Psoas muscle (tissue), 8 donors: ENCODE data around the gene NFATC1. TPM values are rescaled to one million over a fixed set of nuclear protein-coding genes. Genes with fewer than 3 reads are reported as not detected.

ENCODE experiments used
- ATAC-seq, 4 donors: fragments of 200-7000 bp; cut with Tn5 transposase; one replicate each; pipeline ENCODE4 v1.9.1; 2020; ENCODE audit warnings: moderate library complexity in 3 of 4, mild to moderate bottlenecking in 2 of 4
- DNase-seq, 2 donors: peaks; one replicate each; pipeline ENCODE4 v3.0.0-alpha.2; 2020
- H3K27ac ChIP-seq: fragments of 200-600 bp; one replicate; pipeline ENCODE4 v1.8.0; 2022
- H3K27me3 ChIP-seq, 3 donors: fragments of 200-600 bp in 1 of 3; one replicate each; pipeline versions ENCODE4 v1.6.1 to v1.8.0; 2013 to 2022; ENCODE audit warnings: low read length in 2 of 3, mild to moderate bottlenecking in 2 of 3, moderate library complexity in 1 of 3; ENCODE audit not compliant: insufficient read depth in 3 of 3
- H3K36me3 ChIP-seq, 2 donors: fragments of 200-600 bp in 1 of 2; one replicate each; pipeline versions ENCODE4 v1.6.1 to v1.8.0; 2013 to 2022; ENCODE audit warnings: low read depth in 1 of 2, mild to moderate bottlenecking in 1 of 2, moderate library complexity in 1 of 2; ENCODE audit not compliant: insufficient read depth in 1 of 2
- H3K4me1 ChIP-seq: fragments of 200-600 bp; one replicate; pipeline ENCODE4 v1.8.0; 2022
- H3K4me3 ChIP-seq: fragments of 200-600 bp; one replicate; pipeline ENCODE4 v1.8.0; 2022; ENCODE audit warnings: mild to moderate bottlenecking
- H3K9me3 ChIP-seq: fragments of 200-600 bp; one replicate; pipeline ENCODE4 v1.8.0; 2022
- WGBS, 3 donors: extraction: QIAGEN DNeasy Blood & Tissue Kit; methylation state at CpG; one replicate each; pipeline versions ENCODE4 v1.1.6 to v1.1.7; 2013; 5-methylcytosine and 5-hydroxymethylcytosine counted together
- intact Hi-C, 2 donors: fragments of 100-400 bp; cut with DNase I; formaldehyde crosslinking; loops; one replicate each; pipeline versions ENCODE4 v1.11.0 to v1.14.2; 2022
- polyA plus RNA-seq, 3 donors: library from polyadenylated mRNA; stranded (reverse); fragments of 200-250 nt; gene quantifications; one replicate each; pipeline ENCODE4 v1.2.3, GENCODE V29; 2013
- total RNA-seq, 4 donors: library from RNA; stranded (reverse); fragmentation: NEBNext Ultra II Directional in 2 of 4; extraction: Animal tissue kit (Norgen Biotek cat#: 25700) in 2 of 4; gene quantifications; one replicate each; pipeline versions ENCODE4 v1.2.1 to v1.2.4, GENCODE V29; 2021 to 2023
- TF ChIP-seq, protein P1 (sequence below): fragments of 200-600 bp; IDR thresholded peaks from one replicate; pipeline ENCODE4 v1.8.0; 2022; ENCODE audit warnings: antibody characterized with exemption
- donor health status: healthy with polysubstance abuse.
- donor health status: DM: no; HTN: no; CAD: no; lungs with moderate emphysema.
- donor health status: Bipolar disorder and iron deficiency.
- donor health status: healthy.
- donor health status: DM: yes; HTN: yes; CAD: no.
- donor health status: DM: no; HTN: no; CAD: no.
- donor health status: DM: no; HTN: no; CAD: no.
- donor health status: DM: yes; HTN: yes; CAD: no.

NFATC1 gene
- total and polyA plus RNA-seq, 7 donors, result 3.0 to 28.7 (median 21.0) TPM

DNA sequence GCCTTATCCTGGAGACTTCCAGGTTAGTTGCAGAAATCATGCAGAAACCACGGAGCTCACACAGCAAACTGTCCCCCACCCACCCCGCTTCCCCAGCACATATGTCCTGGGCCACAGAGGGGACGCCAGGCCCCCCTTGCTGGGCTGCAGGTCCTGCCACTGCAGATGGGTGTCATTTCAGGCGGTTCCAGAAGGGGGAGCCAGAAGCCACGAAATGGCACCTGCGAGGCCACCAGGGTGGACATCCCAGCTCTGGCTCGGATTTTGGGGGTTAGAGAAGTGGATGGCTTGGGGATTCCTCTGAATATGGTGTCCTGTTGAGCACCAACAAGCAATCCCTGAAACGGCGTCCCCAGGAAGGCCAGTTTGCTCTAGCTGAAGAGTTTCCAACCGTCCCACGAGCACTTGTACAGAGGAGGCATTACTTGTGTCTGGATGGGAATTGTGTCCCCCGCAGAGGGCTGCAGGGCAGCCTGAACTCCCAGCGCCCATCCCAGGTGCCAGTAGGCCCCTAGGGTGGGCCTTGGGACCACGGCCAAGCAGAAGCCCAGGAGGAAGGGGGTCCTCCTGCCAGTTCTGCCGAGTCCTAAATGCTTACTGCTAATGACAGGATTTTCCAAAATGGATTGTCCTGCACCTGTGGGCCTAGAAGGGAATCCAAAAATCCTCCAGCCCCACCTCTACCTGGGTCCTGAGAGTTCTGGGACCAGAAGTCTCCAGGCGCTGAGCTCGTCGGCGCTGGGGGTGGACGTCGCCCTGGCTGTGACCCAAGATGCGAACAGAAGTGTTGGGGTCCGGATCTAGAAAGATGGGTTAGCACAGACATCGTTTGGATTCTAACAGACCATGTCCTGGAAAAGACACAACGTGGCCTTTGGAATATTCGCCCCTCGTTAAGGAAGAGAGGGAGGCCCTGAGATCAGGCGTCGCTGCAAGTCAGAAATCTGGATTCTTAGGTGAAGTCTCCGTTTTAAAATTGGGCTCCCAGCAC lies 14.6 kb upstream of the NFATC1 start:
- intact Hi-C loops, result loop anchor here (1.0 to 10.0 kb wide), 4 partner anchors 148 to 564 kb away; no protein-coding TSS in a partner anchor
- Histone ChIP-seq H3K4me3 (no peak overlapping the region), H3K9me3 (no peaks in the 10 kb centered on the region), H3K27ac (no peak overlapping the region), H3K27me3 (peaks cover 0 to 3% (median 0%) of the 10 kb centered on the region in 3 donors), H3K4me1 (peaks cover 9% of the 10 kb centered on the region), H3K36me3 (peaks cover 0 to 15% of the 10 kb centered on the region in 2 donors)
- TF ChIP-seq, protein P1, sequence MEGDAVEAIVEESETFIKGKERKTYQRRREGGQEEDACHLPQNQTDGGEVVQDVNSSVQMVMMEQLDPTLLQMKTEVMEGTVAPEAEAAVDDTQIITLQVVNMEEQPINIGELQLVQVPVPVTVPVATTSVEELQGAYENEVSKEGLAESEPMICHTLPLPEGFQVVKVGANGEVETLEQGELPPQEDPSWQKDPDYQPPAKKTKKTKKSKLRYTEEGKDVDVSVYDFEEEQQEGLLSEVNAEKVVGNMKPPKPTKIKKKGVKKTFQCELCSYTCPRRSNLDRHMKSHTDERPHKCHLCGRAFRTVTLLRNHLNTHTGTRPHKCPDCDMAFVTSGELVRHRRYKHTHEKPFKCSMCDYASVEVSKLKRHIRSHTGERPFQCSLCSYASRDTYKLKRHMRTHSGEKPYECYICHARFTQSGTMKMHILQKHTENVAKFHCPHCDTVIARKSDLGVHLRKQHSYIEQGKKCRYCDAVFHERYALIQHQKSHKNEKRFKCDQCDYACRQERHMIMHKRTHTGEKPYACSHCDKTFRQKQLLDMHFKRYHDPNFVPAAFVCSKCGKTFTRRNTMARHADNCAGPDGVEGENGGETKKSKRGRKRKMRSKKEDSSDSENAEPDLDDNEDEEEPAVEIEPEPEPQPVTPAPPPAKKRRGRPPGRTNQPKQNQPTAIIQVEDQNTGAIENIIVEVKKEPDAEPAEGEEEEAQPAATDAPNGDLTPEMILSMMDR, result peak; percentile 82
- DNase-seq (peak; percentile 70 to 84), ATAC-seq (peak; percentile 53 to 71 (median 60))
- WGBS, 3 donors, result 55 to 60% (median 57%) methylated on average over 30 of the region's 30 CpGs

- intact Hi-C loops, result loop anchor here (2.0 to 10.0 kb wide), 2 partner anchors 147 to 563 kb away; no protein-coding TSS in a partner anchor
- Histone ChIP-seq H3K27ac (no peak overlapping the region), H3K4me1 (peaks cover 9% of the 10 kb centered on the region), H3K36me3 (peaks cover 0 to 14% of the 10 kb centered on the region in 2 donors), H3K9me3 (no peaks in the 10 kb centered on the region), H3K4me3 (no peak overlapping the region), H3K27me3 (peaks cover 0 to 3% (median 0%) of the 10 kb centered on the region in 3 donors)
- 78 to 84% (median 81%) methylated on average over 16 of the region's 16 CpGs for WGBS, 3 donors
- no peak for DNase-seq
- TF ChIP-seq, protein P1, result no peak
- ATAC-seq, result no peak
Measured at GRCh38 chr18:79381811-79382311, 13.9 kb upstream of the NFATC1 start.

DNA sequence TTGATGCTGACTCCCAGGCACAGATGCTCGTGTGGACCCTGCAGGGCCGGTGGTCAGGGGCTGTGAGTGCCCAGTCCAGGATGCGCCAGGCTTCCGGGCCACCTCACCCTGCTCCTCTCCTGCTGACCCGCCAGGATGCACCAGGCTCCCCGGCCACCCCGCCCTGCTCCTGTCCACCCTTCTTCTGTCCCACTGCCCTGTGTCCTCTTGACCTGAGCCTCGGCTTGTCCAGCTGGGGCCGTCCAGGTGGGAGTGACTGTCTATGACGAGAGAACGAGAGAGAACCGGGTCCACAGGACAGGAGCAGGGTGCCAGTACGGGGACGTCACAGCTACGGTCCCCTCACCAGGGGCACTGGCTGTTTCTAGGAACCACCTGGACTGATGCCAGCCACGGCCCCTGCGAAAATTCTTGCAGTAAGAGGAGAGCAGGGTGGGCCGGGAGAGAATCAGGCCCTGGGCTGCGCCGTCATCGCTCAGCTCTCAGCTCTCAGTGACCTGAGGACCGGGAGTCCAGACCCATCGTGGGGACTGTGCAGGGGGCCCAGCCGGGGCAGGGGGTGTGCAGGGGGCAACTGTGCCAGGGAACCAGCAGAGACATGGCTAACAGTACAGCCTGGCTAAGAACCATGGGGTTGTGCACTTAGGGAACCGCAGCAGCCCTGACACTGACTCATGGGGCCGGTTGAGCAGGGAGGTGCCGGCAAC lies 12.9 kb upstream of the NFATC1 start:
- peaks cover 0 to 4% of the 10 kb centered on the region in 2 donors for H3K36me3 ChIP-seq
- H3K27ac ChIP-seq, result no peak overlapping the region
- DNase-seq (peak in 1 of 2 donors; percentile 54), ATAC-seq (no peak)
- peaks cover 9% of the 10 kb centered on the region for H3K4me1 ChIP-seq
- intact Hi-C loops, result loop anchor here in 1 of 2 donors (10.0 kb wide), 1 partner anchor 562 kb away; no protein-coding TSS in a partner anchor
- WGBS, 3 donors, result 63 to 79% (median 74%) methylated on average over 15 to 27 of the region's 27 CpGs
- H3K9me3 ChIP-seq, result no peaks in the 10 kb centered on the region
- TF ChIP-seq, protein P1, result no peak
- H3K27me3 ChIP-seq, result peaks cover 0 to 9% (median 0%) of the 10 kb centered on the region in 3 donors
- no peak overlapping the region for H3K4me3 ChIP-seq

GRCh38 chr18:79383388-79384056 lies 12.2 kb upstream of the NFATC1 start:
- ATAC-seq (no peak), DNase-seq (peak in 1 of 2 donors; percentile 49)
- 79 to 84% (median 81%) methylated on average over 19 to 20 of the region's 20 CpGs for WGBS, 3 donors
- peaks cover 9% of the 10 kb centered on the region for H3K4me1 ChIP-seq
- H3K9me3 ChIP-seq, result no peaks in the 10 kb centered on the region
- TF ChIP-seq, protein P1, result no peak
- H3K36me3 ChIP-seq, result no peaks in the 10 kb centered on the region
- peaks cover 0 to 16% (median 2%) of the 10 kb centered on the region in 3 donors for H3K27me3 ChIP-seq
- intact Hi-C loops, result loop anchor here in 1 of 2 donors (10.0 kb wide), 1 partner anchor 561 kb away; no protein-coding TSS in a partner anchor
- H3K4me3 ChIP-seq, result no peak overlapping the region
- no peak overlapping the region for H3K27ac ChIP-seq
